HG02623 (cell line): ENCODE measurements around the gene NIN.
"Not testable (repeated sequence)": the region's sequence is repeated elsewhere in the genome, so short reads cannot be mapped to it uniquely, and the experiment has no call there.

Experiments
- ATAC-seq: cut with Tn5 transposase; IDR thresholded peaks from one replicate; pipeline ENCODE4 v1.9.1; 2021; ENCODE audit warnings: moderate library complexity; ENCODE audit not compliant: unreplicated experiment

The NIN gene

DNA sequence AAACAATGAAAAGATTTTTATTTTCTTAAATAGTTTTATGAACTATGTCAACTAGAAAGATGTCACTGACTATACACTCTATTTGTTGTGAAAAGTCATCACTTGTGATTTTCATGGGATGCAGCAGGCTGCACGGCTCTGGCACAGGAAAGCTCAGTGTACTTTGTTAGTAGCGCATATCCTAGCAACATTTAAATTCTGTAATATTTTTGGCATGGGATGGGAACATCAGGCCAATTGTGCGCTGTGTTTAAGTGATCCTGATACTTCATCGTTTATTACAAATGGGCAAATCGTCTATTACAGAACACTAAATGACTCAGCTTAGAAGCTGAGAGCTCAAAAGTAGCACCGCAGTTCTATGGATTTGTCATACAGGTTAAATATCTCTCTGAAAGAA lies 102.1 kb downstream of the NIN start:
- no peak for ATAC-seq

- no peak for ATAC-seq
Observed at GRCh38 chr14:50726372-50727107, 104.4 kb downstream of the NIN start.

- no peak for ATAC-seq
Observed at GRCh38 chr14:50725761-50726160, 105.2 kb downstream of the NIN start.

DNA sequence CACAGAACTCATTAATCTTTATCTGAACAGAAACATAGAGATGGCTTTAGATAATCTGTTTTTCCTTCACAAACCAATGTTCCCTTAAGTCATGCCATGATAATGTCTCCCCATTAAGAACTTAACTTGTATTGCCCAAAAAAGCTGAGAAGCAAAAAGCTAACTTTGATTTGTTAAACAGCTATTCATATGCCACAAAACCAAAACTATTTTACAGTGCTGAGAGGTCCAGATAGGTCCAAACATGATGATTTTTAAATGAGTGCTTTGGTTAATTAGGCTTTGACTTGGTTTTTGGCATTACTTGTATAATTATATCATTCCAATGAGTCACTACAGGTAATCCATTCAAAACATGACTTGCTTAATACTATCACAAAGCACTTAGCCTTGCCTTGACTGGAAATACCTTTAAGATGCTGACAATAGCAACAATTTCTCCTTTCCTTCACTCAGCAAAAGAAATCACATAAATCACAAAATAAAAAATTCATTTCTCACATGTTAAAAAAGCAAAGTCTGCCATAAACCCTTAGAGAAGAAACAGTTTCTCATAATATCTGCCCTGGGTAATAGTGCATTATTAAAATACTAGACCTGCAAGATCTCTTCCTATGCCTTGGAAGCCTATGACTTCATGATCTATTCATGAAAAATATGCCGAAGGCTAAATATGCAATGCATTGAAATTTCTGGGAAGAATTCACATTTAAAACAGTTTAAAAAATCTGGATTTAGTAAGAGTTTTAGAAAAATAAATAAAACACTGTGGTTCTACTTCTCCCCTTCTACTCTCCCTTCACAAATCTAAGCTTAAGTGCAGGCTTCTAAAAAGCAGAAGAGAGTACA lies 110.8 kb downstream of the NIN start:
- ATAC-seq, result no peak

GRCh38 chr14:50718949-50719348 lies 112.0 kb downstream of the NIN start:
- no peak for ATAC-seq

DNA sequence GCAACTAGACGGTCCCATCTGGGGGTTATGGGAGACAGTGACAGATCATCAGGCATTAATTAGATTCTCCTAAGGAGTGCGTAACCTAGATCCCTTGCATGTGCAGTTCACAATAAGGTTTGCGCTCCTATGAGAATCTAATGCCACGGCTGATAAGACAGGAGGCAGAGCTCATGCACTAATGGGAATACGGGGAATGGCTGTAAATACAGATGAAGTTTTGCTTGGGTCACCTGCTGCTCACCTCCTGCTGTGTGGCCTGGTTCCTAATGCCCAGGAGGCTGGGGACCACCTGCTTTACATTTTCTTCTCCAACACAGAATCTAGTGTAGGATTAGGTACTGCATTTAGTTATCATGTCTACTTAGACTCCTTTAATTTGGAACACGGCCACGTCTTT lies 113.2 kb downstream of the NIN start:
- ATAC-seq, result no peak

DNA sequence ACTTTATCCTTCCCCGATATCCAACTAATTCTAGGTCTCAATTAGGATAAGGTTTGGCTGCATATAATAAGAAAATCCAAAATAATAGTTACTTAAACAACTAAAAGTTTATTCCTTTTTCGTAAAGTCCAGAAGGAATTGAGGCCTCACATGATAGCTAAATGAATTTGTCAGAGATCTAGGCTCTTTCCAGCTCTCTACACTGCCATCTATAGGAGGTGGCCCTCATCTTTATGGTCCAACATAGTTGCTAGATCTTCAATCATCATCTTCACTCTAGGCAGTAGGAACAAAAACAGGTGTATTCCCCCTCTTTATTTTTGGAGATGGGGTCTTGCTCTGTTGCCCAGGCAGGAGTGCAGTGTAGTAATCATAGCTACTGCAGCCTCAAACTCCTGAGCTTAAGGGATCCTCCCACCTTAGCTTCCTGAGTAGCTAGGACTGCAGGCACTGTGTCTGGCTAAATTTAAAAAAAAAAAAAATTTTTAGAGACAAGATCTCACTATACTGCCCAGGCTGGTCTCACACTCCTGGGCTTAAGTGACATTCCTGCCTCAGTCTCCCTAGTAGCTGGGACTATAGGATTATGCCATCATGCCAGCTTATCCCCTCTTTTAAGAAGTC lies 116.4 kb downstream of the NIN start:
- no peak for ATAC-seq

DNA sequence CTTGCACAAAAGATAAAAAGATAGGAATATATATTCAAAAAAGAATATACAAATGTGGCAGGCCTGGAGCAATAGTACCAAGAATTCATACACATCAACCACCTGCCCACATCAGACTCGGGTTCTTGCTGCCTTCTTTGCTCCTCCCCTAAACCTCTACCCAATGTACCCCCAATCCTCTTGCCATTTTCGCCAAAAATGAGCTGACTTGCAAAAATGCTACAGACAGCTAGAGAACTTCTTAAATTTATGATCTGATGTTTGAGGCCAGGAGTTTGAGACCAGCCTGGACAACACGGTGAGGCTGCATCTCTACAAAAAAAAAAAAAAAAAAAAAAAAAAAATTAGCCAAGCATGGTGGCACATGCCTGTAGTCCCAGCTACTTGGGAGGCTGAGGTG lies 119.9 kb downstream of the NIN start:
- ATAC-seq, result no peak

DNA sequence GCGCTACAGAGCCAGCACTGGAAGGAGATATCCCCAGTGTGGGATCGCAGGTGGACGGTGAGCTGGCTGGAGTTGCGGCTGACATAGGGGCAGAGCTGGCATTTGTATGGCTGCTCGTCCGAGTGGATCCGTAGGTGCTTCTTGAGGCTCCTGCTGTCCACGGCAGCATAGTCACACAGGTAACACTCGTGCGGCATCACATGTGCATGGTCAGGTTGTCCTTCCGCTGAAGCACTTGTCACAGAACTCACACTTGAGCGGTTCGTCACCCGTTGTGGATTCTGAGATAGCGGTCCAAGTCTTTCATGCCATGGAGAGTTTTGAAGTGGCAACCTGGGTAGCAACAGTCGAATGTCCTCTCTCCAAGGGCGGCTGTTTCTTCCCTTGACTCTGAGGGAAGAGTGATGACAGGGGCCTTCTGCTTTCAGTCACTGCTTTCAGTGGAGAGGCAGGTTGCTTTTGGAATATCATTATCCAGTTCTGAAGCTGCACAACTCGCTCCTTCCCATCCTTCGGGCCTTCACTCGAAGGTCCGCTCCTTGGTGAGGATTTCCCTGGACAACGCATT lies 125.9 kb downstream of the NIN start:
- ATAC-seq, result no peak

- no peak for ATAC-seq
Observed at GRCh38 chr14:50704454-50705010, 126.4 kb downstream of the NIN start.

DNA sequence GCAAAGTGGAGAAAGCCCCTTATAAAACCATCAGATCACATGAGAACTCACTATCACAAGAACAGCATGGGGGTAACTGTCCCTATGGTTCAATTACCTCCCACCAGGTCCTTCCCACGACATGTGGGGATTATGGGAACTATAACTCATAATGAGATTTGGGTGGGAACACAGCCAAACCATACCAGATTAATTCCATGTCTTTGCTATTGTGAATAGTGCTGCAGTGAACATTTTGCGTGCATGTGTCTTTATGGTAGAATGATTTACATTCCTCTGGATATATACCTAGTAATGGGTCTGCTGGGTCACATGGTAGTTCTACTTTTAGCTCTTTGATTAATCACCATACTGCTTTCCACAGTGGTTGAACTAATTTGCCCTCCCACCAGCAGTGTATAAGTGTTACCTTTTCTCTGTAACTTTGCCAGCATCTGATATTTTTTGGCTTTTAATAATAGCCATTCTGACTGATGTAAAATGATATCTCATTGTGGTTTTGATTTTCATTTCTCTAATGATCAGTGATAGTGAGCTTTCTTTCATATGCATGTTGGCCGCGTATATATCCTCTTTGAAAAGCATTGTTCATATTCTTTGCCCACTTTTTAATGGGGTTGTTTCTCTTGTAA lies 133.2 kb downstream of the NIN start:
- no peak for ATAC-seq

- not testable (repeated sequence) for ATAC-seq
Observed at GRCh38 chr14:50694260-50694659, 136.7 kb downstream of the NIN start.

DNA sequence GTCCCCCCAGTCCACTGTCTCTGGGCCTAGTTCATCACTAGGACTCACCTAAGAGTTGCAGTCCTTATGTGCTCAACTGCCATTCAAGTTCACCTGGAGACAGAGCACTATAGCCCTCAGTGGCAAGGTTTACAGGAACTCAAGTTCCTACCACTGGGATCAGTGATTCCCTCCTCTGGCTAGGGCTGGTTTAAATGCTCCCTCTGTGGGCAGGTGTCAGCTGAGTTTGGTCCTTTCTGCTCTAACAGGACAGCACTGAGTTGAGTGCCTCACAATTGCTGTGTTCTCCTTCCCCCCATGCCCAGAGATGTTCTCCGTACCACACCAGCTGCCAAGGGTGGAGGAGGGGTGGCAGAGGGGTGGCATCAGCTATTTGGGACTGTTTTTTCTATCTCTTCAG lies 142.1 kb downstream of the NIN start:
- no peak for ATAC-seq

DNA sequence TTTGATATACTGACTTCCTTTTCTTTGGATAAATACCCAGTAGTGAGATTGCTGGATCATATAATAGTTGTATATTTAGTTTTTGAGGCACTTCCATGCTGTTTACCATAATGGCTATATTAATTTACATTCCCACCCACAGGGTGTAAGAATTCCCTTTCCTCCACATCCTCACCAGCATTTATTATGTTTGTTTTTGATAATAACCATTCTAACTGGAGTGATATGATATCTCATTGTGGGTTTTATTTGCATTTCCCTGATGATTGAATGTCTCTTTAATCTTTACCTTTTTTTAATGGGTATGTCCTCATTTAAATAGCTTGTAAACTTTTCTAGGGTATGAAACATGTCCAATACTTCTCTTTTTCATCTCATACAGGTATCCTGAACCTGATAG lies 151.3 kb downstream of the NIN start:
- no peak for ATAC-seq

DNA sequence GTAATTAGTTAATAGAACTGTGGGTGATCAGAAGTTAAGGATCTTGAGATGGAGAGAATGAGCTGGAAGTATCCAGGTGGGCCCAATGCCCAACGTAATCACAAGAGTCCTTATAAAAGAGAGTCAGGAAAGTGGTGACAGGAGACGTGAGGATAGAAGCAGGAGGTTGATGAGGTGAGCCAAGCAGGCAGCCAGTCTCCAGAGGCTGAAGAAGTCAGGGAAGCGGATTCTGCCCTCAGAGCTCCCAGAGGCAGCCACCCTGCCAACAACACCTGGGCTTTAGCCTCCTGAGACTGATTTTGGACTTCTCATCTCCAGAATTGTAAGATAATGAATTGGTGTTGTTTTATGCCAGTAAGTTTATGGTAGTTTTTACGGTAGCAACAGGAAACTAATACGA lies 152.8 kb downstream of the NIN start:
- no peak for ATAC-seq

DNA sequence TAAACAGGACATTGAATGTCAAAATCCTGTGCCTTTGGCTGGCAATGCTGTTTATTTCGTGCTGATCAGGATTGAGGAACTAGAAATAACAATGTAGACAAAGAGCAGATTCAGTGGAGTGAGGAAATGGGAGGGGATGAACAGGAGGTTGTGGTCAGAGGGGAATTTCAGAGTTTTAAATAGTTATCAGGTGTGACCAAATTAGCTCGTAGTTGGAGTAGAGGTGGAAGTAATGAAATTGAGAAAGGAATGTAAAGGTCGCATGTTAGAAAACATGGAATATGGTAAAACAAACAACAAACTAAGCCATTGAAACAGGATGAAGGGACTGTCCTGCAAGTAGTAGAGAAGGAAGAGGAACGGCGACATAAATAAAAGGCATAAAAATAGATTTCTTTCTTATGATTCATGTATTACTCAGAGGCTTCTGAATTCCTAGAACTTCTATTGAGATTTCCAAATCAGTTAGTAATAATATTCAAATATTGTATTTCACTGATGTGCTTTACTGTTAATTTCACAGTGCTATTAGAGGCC lies 153.4 kb downstream of the NIN start:
- ATAC-seq, result no peak

- no peak for ATAC-seq
Observed at GRCh38 chr14:50676814-50677516, 154.0 kb downstream of the NIN start.

DNA sequence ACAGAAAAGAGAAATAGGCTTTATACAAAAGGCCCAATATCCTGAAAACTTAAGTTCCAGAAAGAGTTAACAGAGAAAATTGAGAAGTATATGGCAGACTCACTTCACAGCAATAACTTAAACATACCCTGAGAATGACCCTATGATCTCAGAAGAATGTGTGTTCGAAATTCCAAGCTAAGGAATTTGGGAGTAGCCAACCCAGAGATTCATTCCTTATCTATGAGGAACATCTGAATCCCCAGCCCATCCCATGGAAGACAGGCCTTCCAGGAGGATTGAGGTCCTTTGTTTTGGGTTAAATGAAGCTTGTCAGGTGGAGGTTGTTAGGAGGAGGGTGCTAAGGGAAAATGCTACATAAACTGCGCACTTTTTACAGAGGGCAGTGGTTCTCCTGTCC lies 155.4 kb downstream of the NIN start:
- no peak for ATAC-seq

DNA sequence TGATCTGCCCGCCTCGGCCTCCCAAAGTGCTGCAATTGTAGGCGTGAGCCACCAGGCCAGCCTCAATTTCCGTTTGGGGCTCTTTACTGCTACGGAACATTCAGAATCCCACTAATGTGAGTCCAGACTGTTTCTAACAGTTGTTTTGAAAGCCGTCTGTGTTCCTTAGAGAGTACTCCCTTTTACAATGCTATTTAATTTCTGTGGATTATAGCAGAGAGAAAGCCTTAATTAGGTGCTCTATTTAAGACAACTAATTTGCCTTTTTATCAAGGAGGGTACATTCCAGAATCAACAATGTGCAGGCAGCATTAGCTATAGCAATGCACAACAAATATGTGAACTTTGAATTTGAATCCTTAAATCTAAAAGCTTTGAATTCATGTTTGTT lies 160.1 kb downstream of the NIN start:
- no peak for ATAC-seq
